CD4-positive, alpha-beta T cell treated with Interleukin-2 at 100 ng/mL for 4 hours (primary cell): ENCODE results near the gene CA4.
A peak's percentile ranks its signal among the peaks of the same experiment; 100 is the strongest.

Source experiments
- DNase-seq: peaks from one replicate; pipeline ENCODE4 v3.0.0-alpha.2; 2020; ENCODE audit warnings: low spot score

Gene CA4

DNA sequence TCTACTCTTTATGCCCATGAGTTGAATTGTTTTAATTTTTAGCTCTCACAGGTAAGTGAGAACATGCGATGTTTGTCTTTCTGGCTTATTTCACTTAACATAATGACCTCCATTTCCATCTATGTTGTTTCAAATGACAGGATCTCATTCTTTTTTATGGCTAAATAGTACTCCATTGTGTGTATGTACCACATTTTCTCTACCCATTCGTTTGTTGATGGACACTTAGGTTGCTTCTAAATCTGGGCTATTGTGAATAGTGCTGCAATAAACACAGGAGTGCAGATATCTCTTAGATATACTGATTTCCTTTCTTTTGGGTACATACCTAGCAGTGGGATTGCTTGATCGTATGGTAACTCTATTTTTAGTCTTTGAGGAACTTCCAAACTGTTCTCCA is 19.3 kb upstream of the CA4 start:
- DNase-seq, result no peak

DNA sequence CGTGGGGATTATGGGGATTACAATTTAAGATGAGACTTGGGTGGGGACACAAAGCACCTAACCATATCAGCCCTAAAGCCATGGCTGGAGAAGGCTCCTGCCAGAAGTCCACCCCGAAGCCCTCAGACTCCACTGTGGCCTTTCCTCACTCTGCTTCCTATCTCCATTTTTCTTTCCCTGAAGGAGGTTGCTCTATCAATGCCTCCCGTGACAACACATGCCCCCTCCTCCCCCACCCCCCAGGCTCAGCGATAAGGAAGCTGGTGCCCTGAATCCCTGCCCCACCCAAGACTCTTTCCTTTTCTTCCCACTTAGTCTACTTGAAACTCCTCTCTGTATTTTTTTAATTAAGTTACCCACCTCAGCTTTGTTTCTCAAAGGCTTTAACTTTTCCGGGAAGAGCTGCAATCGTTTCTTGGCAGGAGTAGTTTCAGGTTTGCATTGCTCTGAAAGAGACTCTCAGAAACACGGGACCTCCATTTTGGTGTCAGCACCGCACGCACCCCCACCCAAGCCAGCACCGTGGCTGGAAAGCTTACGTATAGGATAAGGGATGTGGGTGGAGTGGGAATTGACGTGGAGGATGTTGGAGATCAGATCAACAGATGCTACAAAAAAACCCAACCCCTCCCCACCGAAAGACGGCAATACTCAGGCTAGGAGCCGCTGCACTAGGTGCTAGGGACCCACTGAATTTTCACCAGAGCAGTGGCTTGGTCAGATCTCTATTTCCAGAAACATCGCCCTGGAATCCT is 15.2 kb upstream of the CA4 start:
- no peak for DNase-seq

DNA sequence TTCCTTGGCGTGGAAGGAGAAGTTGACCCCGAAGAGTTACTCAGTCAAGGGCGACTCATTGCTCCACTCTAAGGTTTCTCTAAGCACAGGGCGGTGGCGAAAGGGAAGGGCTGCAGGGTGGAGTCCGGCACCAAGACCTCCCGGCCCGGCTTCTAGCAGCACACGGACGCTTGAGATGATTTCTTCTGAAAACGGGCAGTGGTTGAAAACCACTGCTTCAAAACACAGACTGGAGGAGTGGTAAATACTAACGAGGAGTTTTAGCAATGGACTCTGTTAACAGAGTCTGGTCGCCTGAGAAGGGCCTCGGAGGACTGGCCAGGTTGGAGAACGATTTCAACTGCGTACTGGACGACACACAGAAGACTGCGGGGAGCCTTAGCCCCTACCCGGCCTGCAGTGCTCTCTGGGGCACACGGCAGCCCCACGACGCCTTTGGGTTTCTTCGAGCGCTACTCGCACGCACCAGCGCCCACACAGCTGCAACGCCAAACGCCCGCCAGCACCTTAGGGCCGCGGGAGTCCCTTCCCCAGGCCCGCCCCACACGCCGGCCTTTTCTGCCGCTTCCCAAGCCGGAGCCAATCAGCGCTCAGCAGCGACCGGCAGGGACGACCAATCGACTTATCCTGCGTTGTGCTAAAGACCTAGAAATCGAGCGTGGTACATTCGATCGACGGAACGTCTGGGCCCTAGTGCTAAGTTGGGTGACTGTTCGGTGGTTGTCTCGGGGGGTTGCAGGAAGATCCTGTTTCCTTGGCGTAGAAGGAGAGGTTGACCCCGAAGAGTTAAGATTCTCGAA is 14.4 kb upstream of the CA4 start:
- DNase-seq, result peak; percentile 77

DNA sequence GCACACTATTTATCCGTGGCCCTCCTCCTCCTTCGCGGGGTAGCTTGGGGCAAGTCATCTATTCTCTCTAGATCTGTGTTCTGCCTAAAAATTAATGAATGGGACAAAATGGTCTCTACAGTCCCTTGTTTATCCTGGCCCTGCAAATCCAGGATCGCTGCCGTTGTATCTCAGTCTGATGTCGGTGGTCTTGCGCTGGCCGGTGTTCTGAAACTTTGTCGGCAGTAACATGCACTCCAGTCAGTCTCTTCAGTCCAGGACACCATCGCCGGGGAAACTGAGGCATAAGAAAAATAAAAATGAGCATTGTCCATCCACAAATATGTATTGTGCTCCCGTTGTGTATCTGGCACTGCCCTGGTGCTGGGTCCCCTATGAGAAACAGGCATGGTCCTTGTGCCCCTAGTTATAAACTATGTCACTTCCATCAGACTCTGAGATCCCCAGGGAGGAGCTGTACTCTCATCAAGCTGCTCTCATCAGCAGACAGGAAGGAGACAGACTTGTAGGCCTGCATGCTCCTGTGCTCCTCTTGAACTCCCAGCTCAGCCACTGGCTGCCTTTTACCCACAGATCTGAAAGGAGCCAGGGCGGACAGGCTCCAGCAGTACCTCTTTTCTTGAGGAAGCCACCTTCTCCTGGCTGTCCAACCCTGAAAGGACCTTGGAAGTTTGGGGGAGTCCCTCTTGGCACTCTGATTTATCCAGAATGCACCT is 13.7 kb upstream of the CA4 start:
- DNase-seq, result no peak

DNA sequence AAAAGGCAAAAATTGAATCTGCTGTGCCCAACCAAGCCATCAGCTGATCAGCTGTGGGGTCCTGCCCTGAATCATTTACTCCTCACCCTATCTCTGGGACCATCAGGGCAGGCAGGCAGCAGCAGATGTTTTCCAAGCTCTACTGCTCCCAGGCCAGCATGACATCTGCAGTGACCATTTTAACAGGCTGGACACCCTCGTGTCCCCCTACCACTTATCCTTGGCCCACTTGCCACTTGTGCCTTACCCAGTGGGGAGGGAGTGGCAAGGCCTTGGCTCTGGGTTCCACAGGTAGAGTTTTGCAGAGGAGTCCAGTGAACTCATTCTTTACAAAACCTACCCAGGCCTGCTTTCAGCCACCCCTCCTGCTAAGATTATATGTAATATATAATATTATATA is 12.0 kb upstream of the CA4 start:
- DNase-seq, result no peak

DNA sequence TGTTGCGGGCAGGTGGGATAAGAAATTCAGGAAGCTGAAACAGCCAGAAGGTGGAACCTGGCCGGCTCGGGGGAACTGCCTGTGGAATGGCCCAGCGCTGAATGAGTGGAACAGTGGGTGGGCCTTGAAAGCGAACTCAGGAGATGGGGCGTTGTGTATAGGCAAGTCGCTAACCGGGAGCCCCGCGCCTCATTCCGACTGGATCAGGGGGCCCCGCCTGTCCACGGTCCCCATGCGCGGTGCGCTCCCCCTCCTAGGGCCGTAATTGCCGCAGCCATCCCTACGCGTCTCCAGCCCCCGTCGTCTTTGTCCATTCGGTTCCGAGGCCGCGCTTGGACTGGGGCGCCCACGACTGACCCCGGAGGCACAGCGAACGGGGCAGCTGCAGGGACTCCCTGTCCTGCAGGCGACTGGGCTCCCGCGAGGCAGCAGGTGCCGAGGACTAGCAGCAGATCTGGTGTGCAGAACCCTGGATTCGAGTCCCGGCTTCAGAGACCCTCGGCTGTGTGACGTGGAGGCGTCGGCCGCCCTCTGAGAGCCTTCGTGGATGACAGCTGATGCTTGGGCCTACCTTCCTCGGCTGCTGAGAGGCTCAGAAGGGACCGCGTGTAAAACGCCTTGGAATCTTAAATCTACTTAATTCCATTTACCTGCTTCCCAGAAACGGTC is 10.9 kb upstream of the CA4 start:
- DNase-seq, result no peak

DNA sequence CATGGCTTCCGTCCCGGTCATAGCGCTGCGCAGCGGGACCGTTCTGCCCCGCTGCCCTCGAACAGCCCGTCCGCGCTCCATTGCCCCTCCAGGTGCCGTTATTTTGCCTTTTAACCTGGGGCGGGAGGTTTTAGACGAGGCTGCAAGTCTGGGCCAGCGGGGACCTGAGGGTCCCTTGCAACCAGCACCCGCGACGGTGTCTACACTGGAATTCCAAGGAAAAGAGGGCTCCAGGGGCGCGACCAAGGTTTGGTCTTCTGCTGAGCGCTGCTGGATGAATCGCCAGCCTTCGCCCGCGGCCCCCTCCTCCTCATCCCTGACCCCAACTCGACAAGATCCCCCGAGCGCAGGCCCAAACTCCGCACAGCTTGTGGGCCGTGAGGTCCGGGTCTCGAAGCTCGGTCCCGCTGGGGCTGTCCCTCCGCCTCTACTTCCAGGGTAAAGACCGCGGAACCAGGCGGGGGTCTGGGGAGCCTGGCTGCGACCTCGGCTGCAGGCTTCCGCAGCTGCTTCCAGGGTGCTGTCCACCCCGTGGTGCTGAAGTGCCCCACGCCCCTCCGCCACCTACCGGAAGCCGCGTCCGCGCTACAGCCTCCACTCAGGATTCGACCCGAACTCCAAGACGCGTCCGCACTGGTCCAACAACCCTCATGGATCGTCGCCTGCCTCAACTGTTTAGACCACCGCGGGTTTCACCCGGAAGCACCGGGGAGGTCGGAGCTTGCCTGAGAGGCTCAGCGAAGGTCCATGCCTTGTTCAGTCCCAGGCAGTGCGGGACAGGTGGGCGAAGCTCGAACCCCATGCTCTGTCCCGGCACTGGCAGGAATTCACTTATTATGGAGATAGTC is 10.1 kb upstream of the CA4 start:
- peak; percentile 55 for DNase-seq

DNA sequence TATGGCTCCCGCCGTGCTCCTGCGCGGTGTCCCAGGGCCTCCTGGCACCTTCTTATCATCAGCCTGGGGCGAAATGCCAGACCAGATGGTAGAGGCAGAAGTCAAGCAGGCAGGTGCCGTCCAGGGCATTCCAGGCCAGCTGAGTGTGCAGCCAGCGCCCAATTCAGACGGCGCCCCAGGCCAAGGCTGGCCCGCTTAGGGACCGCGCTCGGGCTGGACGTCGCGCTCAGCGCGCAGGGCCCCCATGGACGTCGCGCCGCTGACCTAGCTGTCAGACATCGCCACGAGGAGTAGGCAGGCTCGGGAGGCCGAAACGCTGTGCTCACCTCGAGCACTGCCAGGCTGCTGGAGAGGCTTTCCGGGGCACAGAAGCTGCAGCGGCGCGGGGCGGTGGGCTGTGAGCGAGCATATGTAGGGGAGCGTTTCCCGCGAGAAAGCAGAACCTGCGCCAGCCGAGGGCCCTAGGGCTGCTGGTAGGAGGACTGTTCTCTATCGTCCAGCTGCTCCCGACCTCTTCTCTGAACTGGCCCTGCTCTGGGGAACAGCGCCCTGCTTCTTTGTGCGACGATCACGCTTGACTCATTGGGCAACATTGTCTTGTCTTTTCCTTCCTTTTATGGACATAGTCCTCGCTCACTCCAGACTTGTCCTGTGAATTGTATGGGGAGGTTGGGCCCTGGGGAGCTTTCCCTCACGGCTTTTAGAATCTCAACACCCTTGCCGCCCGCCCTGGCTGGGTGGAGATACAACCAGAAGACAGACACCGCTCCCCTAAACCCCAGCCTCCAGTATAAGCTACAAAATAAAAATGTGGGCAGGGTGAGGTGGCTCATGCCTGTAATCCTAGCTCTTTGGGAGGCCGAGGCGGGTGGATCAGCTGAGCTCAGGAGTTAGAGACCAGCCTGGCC is 8.4 kb upstream of the CA4 start:
- DNase-seq, result no peak

DNA sequence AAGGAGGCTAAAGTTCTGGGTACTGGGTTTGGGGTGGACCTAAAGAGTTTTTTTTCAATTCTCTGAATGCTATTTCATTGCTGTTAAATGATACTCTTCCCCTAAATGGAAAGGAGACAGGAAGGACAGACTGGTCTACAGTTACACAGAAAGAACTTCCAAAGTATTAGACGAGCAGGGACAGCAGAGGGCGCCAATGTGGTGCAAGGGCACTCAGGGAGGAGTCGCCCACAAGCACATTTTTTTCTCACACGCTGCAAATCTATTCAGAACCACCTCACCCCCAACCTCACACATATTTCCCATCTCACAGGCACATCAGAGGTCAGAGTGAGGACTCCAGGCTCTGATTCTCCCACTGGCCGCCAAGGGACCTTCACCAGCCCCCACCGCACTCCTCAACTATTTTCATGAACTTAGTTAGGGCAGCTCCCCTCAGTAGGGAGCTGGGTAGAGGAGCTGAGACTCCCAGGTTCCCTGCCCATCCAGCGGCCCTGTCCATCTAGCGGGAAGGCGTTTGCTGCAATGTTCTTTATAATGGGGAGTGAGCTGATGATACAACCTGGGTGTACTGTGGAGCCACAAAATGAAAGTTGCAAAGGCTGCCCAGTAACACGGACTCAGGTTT is 6.8 kb upstream of the CA4 start:
- DNase-seq, result peak; percentile 66

DNA sequence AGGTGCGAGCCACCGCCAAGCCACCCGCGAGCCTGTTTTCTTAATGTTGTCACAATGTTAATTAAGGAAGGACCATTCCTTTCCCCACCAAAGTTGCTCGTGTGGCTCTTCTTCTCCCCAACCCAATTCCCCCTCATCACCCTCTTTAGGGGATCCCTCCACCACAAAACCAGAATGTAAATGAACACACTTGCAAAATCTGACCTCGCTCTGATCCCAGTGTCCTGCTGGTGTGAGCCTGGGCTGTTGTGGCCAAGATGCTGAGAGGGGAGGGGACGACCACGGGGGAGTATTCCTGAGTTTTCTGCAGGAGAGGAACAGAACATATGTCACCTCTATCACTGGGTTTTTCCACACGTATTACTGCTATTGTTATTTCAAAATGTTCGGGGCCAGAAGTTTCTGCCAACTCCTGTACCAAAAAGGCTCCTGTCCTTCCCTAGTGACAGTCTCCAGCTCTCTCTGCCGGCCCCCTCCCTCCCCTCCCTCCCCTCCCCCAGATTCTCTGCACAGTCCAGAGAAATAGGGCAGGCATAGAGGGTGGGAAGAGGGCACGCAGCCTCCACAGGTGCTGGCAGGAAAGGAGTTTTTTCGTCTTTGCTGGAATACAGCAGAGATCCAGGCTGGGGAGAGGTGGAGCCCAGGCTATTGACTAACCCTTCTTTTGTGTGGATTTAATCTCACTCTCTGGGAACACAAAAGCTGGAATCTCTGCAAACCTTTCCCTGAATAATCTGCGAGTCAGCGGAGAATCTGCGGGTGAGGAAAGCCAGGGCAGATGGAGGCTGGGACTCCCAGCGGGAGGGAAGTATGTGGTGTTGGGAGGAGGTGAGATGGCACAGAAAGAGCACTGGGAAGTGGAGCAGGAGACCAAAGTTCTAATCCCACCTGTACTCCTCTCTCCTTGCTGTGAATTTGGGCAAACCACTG is 4.5 kb upstream of the CA4 start:
- DNase-seq, result no peak

DNA sequence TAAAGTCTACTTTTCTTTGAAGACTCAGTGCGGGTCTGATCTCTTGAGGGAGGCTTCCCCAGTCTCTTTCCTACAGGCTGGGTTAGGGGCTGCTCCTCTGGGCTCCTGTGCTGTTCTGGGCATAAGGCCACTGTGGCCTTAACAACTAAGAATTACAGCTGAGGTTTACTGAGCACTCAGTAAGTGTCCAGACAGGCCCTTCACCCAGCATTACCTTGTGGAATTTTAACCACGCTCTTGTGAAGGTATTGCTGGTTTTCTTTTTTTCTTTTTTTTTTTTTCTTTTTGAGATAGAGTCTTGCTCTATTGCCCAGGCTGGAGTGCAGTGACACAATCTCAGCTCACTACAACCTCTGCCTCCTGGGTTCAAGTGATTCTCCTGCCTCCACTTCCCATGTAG is 3.6 kb upstream of the CA4 start:
- DNase-seq, result no peak

DNA sequence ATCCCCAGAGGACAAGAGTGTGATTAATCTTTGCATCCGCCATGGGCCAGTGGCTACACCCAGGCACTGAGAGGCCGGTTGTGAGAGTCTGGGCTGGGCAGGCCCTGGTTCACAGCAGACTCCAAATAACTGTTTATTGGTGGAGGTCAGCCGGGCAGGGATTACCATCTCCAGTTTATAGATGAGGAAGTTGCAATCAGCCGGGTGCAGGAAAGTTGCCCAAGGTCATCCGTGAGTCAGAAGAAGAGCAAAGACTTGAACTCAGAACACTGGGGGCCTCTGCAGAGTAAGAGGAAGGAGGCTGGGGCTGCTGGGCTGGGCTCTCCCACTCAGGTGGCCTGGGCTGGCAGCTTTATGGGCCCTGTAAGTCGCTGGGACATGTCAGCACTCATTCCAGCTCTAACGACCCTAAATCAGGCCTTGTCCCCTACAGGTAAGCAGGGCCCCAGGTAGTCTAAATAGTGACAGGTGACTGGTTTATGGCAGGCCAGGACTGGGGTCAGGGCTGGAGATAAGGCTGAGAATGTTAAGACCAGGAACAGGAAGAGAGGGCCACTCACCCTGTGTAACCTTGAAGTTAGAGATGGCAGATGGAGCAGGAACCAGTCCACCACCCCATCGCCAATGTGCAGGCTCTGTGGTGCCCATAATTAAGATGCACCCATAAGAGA is 2.1 kb upstream of the CA4 start:
- no peak for DNase-seq

DNA sequence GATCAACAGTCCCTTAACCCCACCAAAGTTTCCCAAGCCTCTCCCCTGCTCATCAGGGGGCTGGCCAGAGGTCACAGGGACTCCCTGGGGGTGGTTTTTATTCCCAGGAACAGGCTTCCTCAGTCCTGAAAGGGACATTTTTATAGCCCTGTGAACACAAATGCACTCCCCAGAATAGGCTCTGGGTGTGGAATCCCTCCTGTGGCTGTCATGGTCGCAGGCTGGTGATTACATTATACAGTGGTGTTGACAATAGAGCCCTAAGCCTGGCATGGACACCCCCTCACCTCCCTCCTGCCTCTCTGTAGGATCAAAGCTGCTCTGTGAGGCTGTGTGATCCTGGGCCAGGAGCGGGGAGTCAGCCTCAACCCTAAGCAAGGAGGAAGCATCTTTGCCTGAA is 1.4 kb upstream of the CA4 start:
- DNase-seq, result no peak

DNA sequence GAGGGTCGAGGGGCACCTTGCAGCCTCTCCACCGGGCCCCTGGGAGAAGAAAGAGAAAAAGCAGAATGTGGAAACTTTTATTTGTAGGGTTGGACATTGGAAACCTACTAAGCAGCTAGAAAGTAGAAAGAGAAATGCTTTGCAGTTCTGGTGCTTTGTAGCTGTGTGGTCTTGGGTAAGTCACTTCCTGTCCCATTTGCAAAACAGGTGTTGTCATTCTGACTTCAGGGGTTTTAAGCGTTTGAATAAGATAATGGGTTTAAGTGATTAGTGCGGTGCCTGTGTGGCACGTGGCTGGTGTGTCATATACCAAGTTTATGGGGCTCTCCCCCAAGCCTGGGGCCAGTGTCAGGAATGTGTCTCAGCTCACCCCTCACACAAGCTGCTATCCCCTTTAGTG is 1.6 kb downstream of the CA4 start:
- peak; percentile 17 for DNase-seq

DNA sequence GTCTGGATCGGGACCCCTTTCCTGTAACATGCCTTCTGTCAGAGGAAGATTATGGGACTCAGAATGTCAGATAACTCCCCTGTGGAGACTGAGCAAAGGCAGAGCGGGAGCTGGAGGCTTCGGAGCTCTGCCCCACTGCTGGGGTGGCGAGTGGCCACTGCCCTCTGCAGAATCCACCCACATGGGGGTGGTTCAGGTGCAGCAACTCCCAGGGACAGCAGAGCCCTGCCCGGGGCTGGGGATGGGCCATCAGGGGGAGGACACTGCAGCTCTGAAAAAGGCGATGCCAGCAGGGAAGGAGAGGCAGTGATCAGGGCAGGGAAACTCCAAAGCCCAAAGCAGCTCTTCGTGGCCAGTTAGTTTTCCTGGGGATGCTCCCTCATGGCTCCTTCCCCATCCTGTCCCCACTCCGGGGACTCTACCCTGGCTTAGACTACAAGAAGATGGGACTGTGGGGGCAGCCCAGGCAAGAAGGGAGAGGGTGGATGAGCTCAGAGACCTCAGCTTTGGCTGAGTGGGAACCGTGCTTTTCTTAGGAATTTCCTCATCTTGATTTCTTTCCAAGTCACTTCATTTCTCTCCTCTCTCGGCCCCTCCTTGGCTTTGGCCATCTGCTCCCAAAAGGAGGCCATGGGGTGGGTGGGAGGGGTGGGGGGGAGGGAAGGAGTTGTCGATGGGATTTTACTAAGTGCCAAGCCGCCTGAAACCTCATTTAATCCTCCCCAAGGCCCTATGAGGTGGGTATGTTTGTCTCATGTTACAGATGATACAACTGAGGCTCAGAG is 4.0 kb downstream of the CA4 start:
- DNase-seq, result no peak

DNA sequence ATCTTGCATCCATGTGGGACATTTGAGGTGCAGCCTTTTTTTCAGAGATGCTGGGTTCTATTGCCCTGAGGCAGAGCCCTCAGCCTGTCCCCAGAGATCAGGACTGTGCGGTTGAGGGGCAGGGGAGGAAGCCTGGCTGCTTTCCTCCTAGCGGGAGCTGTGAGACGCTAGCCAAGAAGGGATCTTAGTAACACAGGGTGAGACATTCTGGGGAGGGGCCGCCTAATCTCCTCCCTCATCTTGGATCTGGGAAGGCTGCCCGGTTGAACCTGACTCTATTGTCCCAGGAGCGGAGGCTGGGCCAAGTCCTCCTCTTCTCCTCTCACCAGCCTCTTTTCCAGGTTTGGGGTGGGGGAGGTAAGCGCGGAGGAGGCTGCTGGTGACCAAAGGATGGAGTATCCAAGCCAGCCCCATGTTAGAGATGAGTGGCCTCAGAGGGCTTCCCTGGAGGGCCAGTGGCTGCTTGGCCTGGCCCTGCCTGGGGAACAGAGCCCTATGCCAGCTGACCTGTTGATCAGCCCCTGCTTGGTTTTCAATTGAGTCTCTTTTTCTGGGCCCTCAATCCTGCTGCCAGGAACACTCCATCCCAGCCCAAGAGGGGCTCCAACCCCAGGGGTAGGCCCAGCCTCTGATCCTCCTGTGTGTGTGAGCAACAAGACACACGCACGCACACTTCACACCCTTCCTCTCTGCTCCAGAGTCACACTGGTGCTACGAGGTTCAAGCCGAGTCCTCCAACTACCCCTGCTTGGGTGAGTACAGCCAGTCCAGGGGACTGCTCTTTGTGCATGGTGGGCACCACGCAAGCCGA is 5.0 kb downstream of the CA4 start:
- DNase-seq, result no peak

DNA sequence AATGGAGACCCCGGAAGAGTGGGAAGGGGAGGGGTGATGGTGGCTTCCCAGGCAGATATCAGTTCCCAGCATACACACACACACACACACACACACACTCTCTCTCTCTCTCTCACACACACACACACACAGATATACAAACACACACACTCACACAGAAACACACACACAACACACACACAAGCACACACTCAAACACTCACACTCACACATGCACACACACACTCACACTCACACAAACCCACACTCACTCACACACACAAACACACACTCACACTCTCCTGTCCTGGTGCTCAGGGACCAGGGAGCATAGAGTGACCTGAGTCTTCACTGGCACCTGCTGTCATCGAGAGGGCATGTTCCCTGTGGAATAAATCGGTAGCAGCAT is 5.6 kb downstream of the CA4 start:
- DNase-seq, result no peak
